ENCODE measurements around the gene RILPL2.
"Not testable (repeated sequence)": the region's sequence is repeated elsewhere in the genome, so short reads cannot be mapped to it uniquely, and the experiment has no call there.

The RILPL2 gene

DNA sequence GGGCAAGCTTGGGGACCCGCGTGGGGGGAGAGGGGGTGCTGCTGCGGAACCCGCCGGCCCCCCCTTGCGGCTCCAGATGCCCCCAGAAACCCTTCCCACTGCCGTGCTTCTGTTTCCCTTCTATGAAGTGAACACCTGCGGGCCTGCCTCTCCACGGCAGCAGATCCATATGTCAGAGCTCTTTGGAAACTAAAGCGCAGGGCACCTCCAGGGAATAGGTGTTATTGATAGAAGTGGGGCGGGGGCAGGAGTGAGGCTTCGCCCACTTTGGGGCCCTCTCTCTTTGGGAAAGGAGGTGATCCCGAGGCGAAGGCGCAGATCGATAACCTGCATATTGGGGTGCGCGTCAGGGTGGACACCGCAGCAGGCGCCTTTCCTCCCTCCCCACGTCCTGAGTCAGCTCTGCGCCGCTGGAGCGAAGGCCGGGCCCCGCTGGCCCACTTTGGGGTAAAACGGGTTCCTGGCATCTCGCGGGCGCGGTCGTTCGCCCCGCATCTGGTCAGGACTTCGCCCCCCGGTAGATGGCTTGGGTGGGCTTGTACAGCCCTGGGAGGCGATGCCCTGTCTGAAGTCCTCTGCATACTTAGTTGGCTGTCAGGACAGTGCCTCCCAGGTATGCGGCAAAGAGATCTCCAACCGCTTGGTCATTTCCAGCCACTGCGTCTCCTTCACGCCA lies 52.0 kb downstream of the RILPL2 start:
- H3K27ac ChIP-seq = peak overlapping the region; percentile 76
- peaks cover 19% of the 10 kb centered on the region for H3K79me2 ChIP-seq
- peaks cover 13% of the 10 kb centered on the region for H3K4me1 ChIP-seq
- H3K9me3 ChIP-seq (ENCODE audit: control insufficient read depth, low read length) = no peaks in the 10 kb centered on the region
- H3K36me3 ChIP-seq (ENCODE audit: control insufficient read depth, insufficient read depth, low read length) = no peaks in the 10 kb centered on the region
- no peaks in the 10 kb centered on the region for H3K27me3 ChIP-seq (ENCODE audit: control insufficient read depth, insufficient read depth, low read length)
- H3K4me2 ChIP-seq (ENCODE audit: low read length) = peak overlapping the region; percentile 79
- peak overlapping the region; percentile 77 for H2AFZ ChIP-seq
- peak overlapping the region; percentile 84 for H3K4me3 ChIP-seq (ENCODE audit: low read depth, low read length)
- TF ChIP-seq, protein P1, sequence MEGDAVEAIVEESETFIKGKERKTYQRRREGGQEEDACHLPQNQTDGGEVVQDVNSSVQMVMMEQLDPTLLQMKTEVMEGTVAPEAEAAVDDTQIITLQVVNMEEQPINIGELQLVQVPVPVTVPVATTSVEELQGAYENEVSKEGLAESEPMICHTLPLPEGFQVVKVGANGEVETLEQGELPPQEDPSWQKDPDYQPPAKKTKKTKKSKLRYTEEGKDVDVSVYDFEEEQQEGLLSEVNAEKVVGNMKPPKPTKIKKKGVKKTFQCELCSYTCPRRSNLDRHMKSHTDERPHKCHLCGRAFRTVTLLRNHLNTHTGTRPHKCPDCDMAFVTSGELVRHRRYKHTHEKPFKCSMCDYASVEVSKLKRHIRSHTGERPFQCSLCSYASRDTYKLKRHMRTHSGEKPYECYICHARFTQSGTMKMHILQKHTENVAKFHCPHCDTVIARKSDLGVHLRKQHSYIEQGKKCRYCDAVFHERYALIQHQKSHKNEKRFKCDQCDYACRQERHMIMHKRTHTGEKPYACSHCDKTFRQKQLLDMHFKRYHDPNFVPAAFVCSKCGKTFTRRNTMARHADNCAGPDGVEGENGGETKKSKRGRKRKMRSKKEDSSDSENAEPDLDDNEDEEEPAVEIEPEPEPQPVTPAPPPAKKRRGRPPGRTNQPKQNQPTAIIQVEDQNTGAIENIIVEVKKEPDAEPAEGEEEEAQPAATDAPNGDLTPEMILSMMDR (IDR thresholded peaks at IDR 0.05) = no peak
- H3K9ac ChIP-seq = no peak overlapping the region

DNA sequence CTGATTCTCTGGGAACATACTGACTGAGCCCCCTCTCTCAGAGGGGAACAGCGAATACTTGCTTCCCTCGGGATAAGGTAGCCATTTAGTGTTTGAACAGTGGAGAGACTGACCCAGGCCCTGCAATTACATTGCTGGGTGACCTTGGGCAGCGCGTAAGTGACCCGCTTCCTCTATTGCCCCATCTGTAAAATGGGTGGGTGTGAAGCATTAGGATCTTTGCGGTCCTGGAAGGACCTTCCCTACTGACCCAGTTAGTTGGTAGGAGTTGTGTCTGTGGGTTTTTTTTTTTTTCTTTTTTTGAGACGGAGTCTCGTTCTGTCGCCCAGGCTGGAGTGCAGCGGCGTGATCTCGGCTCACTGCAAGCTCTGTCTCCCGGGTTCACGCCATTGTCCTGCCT lies 53.8 kb downstream of the RILPL2 start:
- H3K4me3 ChIP-seq (ENCODE audit: low read depth, low read length) = no peak overlapping the region
- no peak overlapping the region for H3K9ac ChIP-seq
- no peaks in the 10 kb centered on the region for H3K9me3 ChIP-seq (ENCODE audit: control insufficient read depth, low read length)
- H3K27ac ChIP-seq = peak overlapping the region; percentile 36
- TF ChIP-seq, protein P1 (IDR thresholded peaks at IDR 0.05) = no peak
- H3K4me2 ChIP-seq (ENCODE audit: low read length) = no peak overlapping the region
- H3K36me3 ChIP-seq (ENCODE audit: control insufficient read depth, insufficient read depth, low read length) = no peaks in the 10 kb centered on the region
- peaks cover 6% of the 10 kb centered on the region for H3K4me1 ChIP-seq
- no peak overlapping the region for H2AFZ ChIP-seq
- H3K27me3 ChIP-seq (ENCODE audit: control insufficient read depth, insufficient read depth, low read length) = no peaks in the 10 kb centered on the region
- peaks cover 19% of the 10 kb centered on the region for H3K79me2 ChIP-seq

DNA sequence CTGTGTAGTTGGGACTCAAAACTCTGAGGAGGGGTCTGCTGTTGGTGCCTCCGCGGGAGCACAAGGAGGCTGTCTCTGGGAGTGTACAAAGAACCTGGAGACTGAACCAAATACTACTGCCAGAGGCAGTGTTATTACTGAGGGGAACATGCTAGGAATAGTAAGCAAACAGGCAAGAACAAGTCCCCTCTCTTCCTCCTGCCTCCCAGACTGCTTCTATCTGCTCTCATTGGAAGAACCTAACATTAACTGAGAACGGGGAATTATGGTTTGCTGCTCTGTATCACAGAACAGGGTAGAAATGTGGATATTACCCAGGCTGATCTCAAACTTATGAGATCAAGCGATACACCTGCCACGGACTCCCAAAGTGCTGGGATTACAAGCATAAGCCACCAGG lies 57.1 kb downstream of the RILPL2 start:
- no peak overlapping the region for H3K4me3 ChIP-seq (ENCODE audit: low read depth, low read length)
- no peaks in the 10 kb centered on the region for H3K27me3 ChIP-seq (ENCODE audit: control insufficient read depth, insufficient read depth, low read length)
- no peaks in the 10 kb centered on the region for H3K36me3 ChIP-seq (ENCODE audit: control insufficient read depth, insufficient read depth, low read length)
- H3K4me2 ChIP-seq (ENCODE audit: low read length) = no peak overlapping the region
- no peak overlapping the region for H3K9ac ChIP-seq
- H3K79me2 ChIP-seq = no peaks in the 10 kb centered on the region
- peaks cover 2% of the 10 kb centered on the region for H3K4me1 ChIP-seq
- H2AFZ ChIP-seq = no peak overlapping the region
- TF ChIP-seq, protein P1 (IDR thresholded peaks at IDR 0.05) = no peak
- no peaks in the 10 kb centered on the region for H3K9me3 ChIP-seq (ENCODE audit: control insufficient read depth, low read length)
- H3K27ac ChIP-seq = no peak overlapping the region

DNA sequence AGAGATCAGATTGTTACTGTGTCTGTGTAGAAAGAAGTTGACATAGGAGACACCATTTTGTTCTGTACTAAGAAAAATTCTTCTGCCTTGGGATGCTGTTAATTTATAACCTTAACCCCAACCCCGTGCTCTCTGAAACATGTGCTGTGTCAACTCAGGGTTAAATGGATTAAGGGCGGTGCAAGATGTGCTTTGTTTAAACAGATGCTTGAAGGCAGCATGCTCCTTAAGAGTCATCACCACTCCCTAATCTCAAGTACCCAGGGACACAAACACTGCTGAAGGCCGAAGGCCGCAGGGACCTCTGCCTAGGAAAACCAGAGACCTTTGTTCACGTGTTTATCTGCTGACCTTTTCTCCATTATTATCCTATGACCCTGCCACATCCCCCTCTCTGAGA lies 64.1 kb downstream of the RILPL2 start:
- not testable (repeated sequence) for H3K4me1 ChIP-seq; H3K4me3 ChIP-seq (ENCODE audit: low read depth, low read length); H3K79me2 ChIP-seq; H3K27me3 ChIP-seq (ENCODE audit: control insufficient read depth, insufficient read depth, low read length); H3K4me2 ChIP-seq (ENCODE audit: low read length); H2AFZ ChIP-seq; H3K27ac ChIP-seq; H3K36me3 ChIP-seq (ENCODE audit: control insufficient read depth, insufficient read depth, low read length); H3K9ac ChIP-seq; H3K9me3 ChIP-seq (ENCODE audit: control insufficient read depth, low read length)

DNA sequence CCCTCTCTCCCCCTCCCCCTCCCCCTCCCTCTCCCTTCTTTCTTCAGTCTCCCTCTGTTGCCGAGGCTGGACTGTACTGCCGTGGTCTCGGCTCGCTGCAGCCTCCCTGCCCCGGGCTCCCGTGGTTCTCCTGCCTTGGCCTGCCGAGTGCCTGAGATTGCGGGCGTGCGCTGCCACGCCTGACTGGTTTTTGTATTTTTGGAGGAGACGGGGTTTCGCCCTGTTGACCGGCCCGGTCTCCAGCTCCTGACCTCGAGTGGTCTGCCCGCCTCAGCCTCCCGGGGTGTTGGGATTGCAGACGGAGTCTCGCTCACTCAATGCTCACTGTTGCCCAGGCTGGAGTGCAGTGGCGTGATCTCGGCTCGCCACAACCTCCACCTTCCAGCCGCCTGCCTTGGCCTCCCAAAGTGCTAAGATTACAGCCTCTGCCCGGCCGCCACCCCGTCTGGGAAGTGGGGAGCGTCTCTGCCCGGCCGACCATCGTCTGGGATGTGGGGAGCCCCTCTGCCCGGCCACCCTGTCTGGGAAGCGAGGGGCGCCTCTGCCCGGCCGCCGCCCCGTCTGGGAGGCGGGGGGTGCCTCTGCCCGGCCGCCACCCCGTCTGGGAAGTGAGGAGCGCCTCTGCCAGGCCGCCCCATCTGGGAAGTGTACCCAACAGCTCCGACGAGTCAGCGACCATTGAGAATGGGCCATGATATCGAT lies 64.7 kb downstream of the RILPL2 start:
- H3K79me2 ChIP-seq; H3K4me1 ChIP-seq; H3K4me2 ChIP-seq (ENCODE audit: low read length); H3K36me3 ChIP-seq (ENCODE audit: control insufficient read depth, insufficient read depth, low read length); H2AFZ ChIP-seq; H3K27ac ChIP-seq; H3K9me3 ChIP-seq (ENCODE audit: control insufficient read depth, low read length); H3K9ac ChIP-seq; H3K4me3 ChIP-seq (ENCODE audit: low read depth, low read length); H3K27me3 ChIP-seq (ENCODE audit: control insufficient read depth, insufficient read depth, low read length): not testable (repeated sequence)
